Ishikawa (cell line): ENCODE measurements around the gene PDE4D.

Experiments
- CEBPB ChIP-seq: IDR thresholded peaks from 2 replicates; pipeline ENCODE4 v1.6.1; 2012
- CREB1 ChIP-seq: IDR thresholded peaks from 2 replicates; pipeline ENCODE4 v1.6.1; 2012; ENCODE audit warnings: low read depth
- EGR1 ChIP-seq: IDR thresholded peaks from 2 replicates; pipeline ENCODE4 v1.6.1; 2012
- EP300 ChIP-seq: IDR thresholded peaks from 2 replicates; pipeline ENCODE4 v1.6.1; 2012; ENCODE audit warnings: borderline replicate concordance
- FOXM1 ChIP-seq: IDR thresholded peaks from 2 replicates; pipeline ENCODE4 v1.6.1; 2012; ENCODE audit warnings: low read depth, borderline replicate concordance
- NFIC ChIP-seq: IDR thresholded peaks from 2 replicates; pipeline ENCODE4 v1.6.1; 2012
- RAD21 ChIP-seq: IDR thresholded peaks from 2 replicates; pipeline ENCODE4 v1.6.1; 2012; ENCODE audit warnings: low read depth
- REST ChIP-seq: IDR thresholded peaks from 2 replicates; pipeline ENCODE4 v1.6.1; 2012; ENCODE audit warnings: low read depth, mild to moderate bottlenecking
- TAF1 ChIP-seq: IDR thresholded peaks from 2 replicates; pipeline ENCODE4 v1.6.1; 2012; ENCODE audit warnings: low read depth, mild to moderate bottlenecking
- TCF12 ChIP-seq: IDR thresholded peaks from 2 replicates; pipeline ENCODE4 v1.6.1; 2012; ENCODE audit warnings: low read depth
- TEAD4 ChIP-seq: IDR thresholded peaks from 2 replicates; pipeline ENCODE4 v1.6.1; 2012
- USF1 ChIP-seq: IDR thresholded peaks from 2 replicates; pipeline ENCODE4 v1.6.1; 2012
- YY1 ChIP-seq: IDR thresholded peaks from 2 replicates; pipeline ENCODE4 v1.6.1; 2012; ENCODE audit warnings: low read depth
- ZBTB7A ChIP-seq: IDR thresholded peaks from 2 replicates; pipeline ENCODE4 v1.6.1; 2012; ENCODE audit warnings: low read depth
- TF ChIP-seq, protein P1 (sequence below): IDR thresholded peaks from 2 replicates; pipeline ENCODE4 v1.6.1; 2012

Gene PDE4D

GRCh38 chr5:59254055-59254687 lies 639.4 kb downstream of the PDE4D start:
- no peak for TF ChIP-seq FOXM1
- TF ChIP-seq RAD21: no peak
- no peak for TF ChIP-seq TCF12
- no peak for TF ChIP-seq EP300
- no peak for TF ChIP-seq EGR1

DNA sequence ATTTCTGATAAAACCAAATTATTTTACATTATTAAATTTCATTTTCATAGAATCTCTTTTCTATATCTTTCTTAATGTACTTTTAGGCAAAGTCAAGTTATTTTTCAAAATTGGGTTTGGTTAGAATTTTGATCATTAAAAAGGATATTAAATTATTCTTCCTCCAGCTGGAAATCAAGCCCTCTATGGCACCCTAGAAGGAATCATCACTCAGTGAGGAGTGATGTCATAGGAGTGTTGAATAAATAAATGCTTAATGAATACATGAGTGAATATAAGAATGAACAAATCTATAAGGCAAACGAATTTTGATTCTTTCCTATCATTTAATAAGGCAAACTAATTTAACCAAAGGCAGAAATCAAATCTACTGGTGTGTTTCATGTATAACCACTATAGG lies 639.9 kb downstream of the PDE4D start:
- TF ChIP-seq REST (no peak), NFIC (no peak), TAF1 (no peak), YY1 (no peak), CREB1 (no peak), USF1 (no peak), EP300 (no peak), ZBTB7A (no peak), FOXM1 (no peak), TCF12 (no peak)

DNA sequence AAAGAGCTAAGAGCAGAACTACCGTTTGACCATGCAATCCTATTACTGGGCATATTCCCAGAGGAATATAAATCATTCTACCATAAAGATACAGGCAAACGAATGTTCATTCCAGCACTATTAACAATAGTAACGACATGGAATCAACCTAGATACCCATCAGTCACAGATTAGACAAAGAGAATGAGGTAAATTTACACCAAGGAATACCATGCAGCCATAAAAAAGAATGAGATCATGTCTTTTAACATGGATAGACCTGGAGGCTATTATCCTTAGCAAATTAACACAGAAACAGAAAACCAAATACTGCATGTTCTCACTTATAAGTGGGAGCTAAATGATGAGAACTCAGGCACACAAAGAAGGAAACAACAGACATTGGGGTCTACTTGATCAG lies 641.9 kb downstream of the PDE4D start:
- TF ChIP-seq EGR1: no peak
- no peak for TF ChIP-seq TAF1
- TF ChIP-seq EP300: no peak
- no peak for TF ChIP-seq NFIC
- no peak for TF ChIP-seq FOXM1
- TF ChIP-seq ZBTB7A: no peak

DNA sequence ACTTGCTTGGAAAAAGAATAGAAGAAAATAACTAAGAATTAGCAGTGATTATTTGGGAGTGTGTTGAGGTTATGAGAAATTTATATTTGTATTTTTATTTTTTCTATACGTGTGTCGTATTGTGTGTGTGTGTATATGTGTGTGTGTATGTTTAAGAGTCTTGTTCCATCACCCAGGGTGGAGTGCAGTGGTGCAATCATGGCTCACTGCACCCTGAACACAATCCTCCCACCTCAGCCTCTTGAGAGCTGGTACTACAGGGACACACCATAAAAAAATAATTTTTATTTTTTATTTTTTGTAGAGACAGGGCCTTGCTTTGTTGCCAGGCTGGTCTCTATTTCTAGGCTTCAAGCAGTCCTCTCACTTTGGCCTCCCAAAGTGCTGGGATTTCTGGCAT lies 643.8 kb downstream of the PDE4D start:
- no peak for TF ChIP-seq NFIC
- TF ChIP-seq YY1: no peak
- no peak for TF ChIP-seq CEBPB

- TF ChIP-seq TAF1: no peak
- TF ChIP-seq CEBPB: no peak
Observed at GRCh38 chr5:59249160-59249559, 644.4 kb downstream of the PDE4D start.

DNA sequence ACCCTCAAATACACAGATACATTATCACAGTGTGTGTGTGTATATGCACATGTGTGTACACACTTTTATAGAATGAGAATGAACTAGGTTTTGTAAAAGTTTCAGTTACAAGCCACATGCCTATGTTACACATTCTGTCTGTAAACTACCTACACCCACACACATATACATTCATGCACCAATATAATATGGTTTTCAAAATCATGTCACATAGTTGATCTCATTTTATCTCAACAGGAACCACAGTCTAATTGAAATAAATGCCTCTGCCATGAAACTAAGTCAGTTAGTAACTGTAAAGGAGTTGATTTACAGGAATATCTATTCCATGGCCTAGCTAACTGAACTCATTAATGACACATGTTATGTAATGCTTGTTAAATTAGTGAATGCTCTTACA lies 646.6 kb downstream of the PDE4D start:
- TF ChIP-seq FOXM1: no peak

GRCh38 chr5:59246145-59246869 lies 647.2 kb downstream of the PDE4D start:
- TF ChIP-seq YY1: no peak
- TF ChIP-seq FOXM1: no peak
- TF ChIP-seq CREB1: no peak
- no peak for TF ChIP-seq TAF1
- TF ChIP-seq, protein P1, sequence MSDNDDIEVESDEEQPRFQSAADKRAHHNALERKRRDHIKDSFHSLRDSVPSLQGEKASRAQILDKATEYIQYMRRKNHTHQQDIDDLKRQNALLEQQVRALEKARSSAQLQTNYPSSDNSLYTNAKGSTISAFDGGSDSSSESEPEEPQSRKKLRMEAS: no peak
- no peak for TF ChIP-seq ZBTB7A
- TF ChIP-seq NFIC: no peak
- no peak for TF ChIP-seq TCF12
- no peak for TF ChIP-seq EP300
- no peak for TF ChIP-seq REST
- TF ChIP-seq EGR1: no peak
- TF ChIP-seq CEBPB: no peak
- TF ChIP-seq RAD21: no peak
- TF ChIP-seq TEAD4: no peak
- no peak for TF ChIP-seq USF1
